ENCODE results near the gene NCAPG2. TPM values are rescaled to one million over a fixed set of nuclear protein-coding genes. Genes with fewer than 3 reads are reported as not detected.
A peak's percentile ranks its signal among the peaks of the same experiment; 100 is the strongest.

Gene NCAPG2
- total RNA-seq, 1 experiment from 2014 or later, result 28.8 TPM

DNA sequence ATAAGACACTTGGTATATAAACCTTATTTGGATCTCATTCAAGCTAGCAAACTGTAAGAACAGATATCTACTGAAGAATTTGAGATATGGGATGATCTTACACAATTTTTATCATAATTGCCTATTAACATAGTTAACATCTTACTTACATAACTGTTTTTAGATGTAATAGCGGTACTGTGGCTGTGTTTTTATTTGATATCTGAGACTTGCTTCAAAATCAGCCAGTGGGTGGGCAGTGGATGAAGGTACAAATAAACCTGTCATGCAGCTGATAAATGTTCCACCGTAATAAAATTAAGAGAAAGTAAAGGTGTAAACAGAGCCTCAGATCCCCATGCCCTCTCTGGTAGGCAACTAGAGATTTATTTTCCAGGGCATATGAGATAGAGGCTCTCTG, 88.6 kb downstream of the NCAPG2 start:
- DNase-seq (ENCODE audit: low read depth), result no peak
- in situ Hi-C loops (cut with HindIII; ENCODE audit: low pct_unique_long_range_greater_than_20kb, low sequenced_read_pairs), result no loop called here

DNA sequence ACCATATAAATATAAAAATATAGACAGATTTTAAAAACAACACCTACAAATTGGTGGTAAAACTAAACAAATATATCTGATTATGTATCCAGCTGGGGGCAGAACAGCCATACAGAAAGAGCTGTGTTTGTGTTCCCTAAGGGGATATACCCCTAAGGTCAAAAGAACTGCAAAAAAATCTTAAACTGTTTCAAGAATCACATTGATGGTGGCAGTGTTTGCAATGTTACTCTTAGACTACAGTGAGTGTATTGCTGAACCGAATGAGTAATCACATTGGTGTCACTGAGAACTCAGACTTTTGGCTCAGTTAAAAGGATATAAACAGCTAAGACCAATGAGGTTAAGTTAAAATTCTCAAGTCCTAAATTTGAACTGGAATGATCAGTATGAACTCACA, 89.9 kb downstream of the NCAPG2 start:
- no peak for DNase-seq (ENCODE audit: low read depth)
- in situ Hi-C loops (cut with HindIII; ENCODE audit: low pct_unique_long_range_greater_than_20kb, low sequenced_read_pairs), result no loop called here

DNA sequence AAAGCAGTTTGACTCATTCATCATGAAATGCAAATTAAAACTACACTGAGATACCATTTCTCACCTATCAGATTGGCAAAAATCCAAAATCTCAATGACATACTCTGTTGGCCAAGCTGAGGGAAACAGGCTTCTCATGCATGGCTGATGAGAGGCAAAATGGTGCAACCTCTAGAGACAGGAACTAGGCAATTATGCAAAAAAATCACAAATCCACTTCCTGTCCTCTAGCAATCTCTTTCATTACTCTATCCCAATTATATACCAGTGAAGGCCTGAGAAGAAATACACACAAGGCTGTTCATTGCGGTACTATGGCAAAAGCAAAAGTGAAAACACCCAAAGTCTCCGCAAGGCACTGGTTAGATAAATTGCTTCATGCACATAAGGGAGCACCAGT, 91.1 kb downstream of the NCAPG2 start:
- DNase-seq (ENCODE audit: low read depth), result peak; percentile 53
- in situ Hi-C loops (cut with HindIII; ENCODE audit: low pct_unique_long_range_greater_than_20kb, low sequenced_read_pairs), result no loop called here

DNA sequence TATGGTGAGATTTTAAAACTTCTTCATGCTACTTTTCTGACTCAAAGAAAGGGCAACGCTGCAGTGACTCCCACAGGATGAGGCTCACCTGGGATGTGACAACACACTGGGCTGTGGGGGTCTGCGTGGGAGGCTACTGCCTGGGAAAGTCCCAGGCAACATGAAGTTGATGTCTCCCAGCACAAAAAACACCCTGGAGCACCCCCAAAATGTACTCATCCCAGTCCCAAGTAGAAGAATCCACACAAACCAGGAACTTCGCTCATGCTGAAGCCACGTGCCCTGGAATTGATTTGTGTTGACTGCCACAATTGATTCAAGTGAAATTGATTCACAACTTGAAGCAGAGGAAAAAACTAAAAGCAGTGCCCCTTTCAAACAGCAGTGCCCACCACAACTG, 92.1 kb downstream of the NCAPG2 start:
- no peak for DNase-seq (ENCODE audit: low read depth)
- in situ Hi-C loops (cut with HindIII; ENCODE audit: low pct_unique_long_range_greater_than_20kb, low sequenced_read_pairs), result no loop called here

GRCh38 chr7:158611541-158611940, 93.1 kb downstream of the NCAPG2 start:
- DNase-seq (ENCODE audit: low read depth), result no peak
- in situ Hi-C loops (cut with HindIII; ENCODE audit: low pct_unique_long_range_greater_than_20kb, low sequenced_read_pairs), result no loop called here

DNA sequence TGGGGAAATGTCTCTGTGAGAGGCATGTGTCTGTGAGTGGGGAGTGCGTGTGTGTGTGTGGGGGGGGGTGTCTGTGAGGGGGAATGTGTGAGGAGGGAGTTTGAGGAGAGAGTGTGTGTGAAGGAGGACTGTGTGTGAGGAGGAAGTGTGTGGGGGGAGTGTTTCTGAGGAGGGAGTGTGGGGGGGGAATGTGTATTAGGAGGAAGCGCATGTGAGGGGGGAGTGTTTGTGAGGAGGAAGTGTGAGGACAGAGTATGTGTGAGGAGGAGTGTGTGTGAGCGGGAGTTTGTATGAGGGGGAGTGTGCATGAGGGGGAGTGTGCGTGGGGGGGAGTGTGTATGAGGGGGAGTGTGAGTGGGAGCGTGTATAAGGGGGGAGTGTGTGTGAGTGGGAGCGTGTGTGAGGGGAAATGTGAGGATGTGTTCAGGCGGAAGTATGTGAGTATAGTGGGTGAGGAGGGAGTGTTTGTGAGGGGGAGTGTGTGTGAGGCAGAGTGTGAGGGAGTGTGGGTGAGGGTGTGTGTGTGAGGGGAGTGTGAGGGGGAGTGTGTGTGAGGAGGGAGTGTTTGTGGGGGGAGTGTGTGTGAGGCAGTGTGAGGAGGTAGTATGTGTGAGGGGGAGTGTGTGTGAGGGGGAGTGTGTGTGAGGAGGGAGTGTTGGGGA, 95.2 kb downstream of the NCAPG2 start:
- no peak for DNase-seq (ENCODE audit: low read depth)
- in situ Hi-C loops (cut with HindIII; ENCODE audit: low pct_unique_long_range_greater_than_20kb, low sequenced_read_pairs), result no loop called here

GRCh38 chr7:158607563-158607962, 97.0 kb downstream of the NCAPG2 start:
- DNase-seq (ENCODE audit: low read depth), result no peak
- in situ Hi-C loops (cut with HindIII; ENCODE audit: low pct_unique_long_range_greater_than_20kb, low sequenced_read_pairs), result no loop called here

- no peak for DNase-seq (ENCODE audit: low read depth)
Measured at GRCh38 chr7:158606671-158607424, 97.8 kb downstream of the NCAPG2 start.

DNA sequence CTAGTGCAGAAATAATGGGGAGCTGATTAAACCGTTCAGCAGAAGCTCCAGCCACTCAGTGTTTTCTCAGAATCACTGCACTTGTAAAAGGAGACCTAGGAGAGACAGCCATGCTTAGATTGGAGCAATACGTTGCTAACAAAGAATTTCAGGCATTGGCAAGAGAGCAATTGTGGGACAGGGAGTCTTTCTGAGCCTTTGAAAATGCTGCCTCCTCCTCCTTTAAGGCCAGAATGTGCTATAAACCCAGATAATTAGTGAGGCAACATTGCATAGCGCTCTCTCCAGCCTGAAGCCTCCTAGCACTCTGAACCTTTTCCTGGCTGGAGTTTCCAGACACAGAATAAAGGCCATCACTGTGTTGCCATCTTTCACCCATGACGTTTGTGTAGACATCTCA, 98.5 kb downstream of the NCAPG2 start:
- no peak for DNase-seq (ENCODE audit: low read depth)
- in situ Hi-C loops (cut with HindIII; ENCODE audit: low pct_unique_long_range_greater_than_20kb, low sequenced_read_pairs), result no loop called here

More at GRCh38 chr7:158606671-158607424, 97.8 kb downstream of the NCAPG2 start:
- in situ Hi-C loops (cut with HindIII; ENCODE audit: low pct_unique_long_range_greater_than_20kb, low sequenced_read_pairs), result no loop called here

- in situ Hi-C loops (cut with HindIII; ENCODE audit: low pct_unique_long_range_greater_than_20kb, low sequenced_read_pairs), result no loop called here
- no peak for DNase-seq (ENCODE audit: low read depth)
Measured at GRCh38 chr7:158603773-158604755, 100.5 kb downstream of the NCAPG2 start.

GRCh38 chr7:158602905-158603772, 101.5 kb downstream of the NCAPG2 start:
- DNase-seq (ENCODE audit: low read depth), result peak; percentile 40
- in situ Hi-C loops (cut with HindIII; ENCODE audit: low pct_unique_long_range_greater_than_20kb, low sequenced_read_pairs), result no loop called here

DNA sequence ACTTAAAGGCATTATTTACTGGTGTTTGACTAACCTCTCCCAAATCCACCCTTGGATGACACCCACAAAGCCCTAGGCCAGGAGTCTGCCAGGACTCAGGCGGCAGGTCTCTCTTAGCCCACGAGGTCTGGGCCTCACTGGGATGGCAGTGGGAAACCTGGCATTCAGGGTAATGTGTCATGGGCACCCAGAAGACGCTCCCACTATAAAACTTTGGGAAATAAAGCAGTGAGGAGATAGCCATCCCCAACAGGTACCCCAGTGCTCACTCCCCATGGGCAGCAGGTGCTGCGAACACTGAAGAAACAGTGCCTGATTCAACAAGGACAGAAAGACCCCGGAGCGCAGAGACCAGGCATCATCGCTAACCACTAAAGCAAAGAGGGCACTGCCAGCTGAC, 102.6 kb downstream of the NCAPG2 start:
- DNase-seq (ENCODE audit: low read depth), result no peak
- in situ Hi-C loops (cut with HindIII; ENCODE audit: low pct_unique_long_range_greater_than_20kb, low sequenced_read_pairs), result no loop called here

DNA sequence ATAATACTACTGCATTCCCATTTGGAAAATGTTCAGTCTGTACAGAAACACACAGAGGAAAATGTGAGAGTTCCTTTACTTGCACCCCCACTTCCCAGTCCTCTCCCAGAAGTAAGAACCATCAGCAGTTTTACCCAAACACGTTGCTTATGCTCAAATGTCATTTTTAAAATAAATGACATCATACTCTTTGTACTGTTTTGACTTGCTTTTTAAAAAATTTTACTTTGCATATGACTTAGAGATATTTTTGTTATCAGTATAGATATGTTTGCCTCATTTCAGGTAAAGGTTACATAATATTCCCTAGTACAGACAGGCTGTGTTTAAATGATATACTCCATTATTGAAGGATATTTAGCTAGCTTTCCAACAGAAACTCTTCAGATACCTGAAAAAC, 103.5 kb downstream of the NCAPG2 start:
- in situ Hi-C loops (cut with HindIII; ENCODE audit: low pct_unique_long_range_greater_than_20kb, low sequenced_read_pairs), result no loop called here
- DNase-seq (ENCODE audit: low read depth), result no peak

DNA sequence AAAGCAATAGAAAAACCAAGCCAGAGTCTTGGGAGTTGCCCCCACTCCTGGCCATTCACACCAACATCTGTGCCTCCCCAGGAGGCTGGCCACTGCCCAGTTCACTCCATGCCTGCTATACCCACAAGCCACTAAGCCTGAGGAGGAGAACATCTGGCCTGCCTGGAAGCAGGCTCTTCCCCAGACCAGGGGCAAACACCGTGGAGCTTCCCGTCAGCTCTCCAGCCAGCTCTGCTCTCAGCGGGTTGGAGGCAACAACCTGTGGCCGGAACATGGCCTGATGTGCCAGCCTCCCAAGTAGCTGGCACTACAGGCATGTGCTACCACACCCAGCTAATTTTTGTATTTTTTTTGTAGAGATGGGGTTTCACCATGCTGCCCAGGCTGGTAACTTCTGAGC, 107.9 kb downstream of the NCAPG2 start:
- no peak for DNase-seq (ENCODE audit: low read depth)
- in situ Hi-C loops (cut with HindIII; ENCODE audit: low pct_unique_long_range_greater_than_20kb, low sequenced_read_pairs), result no loop called here

GRCh38 chr7:158596309-158596708, 108.3 kb downstream of the NCAPG2 start:
- in situ Hi-C loops (cut with HindIII; ENCODE audit: low pct_unique_long_range_greater_than_20kb, low sequenced_read_pairs), result no loop called here
- no peak for DNase-seq (ENCODE audit: low read depth)

GRCh38 chr7:158595068-158595467, 109.5 kb downstream of the NCAPG2 start:
- peak; percentile 31 for DNase-seq (ENCODE audit: low read depth)
- in situ Hi-C loops (cut with HindIII; ENCODE audit: low pct_unique_long_range_greater_than_20kb, low sequenced_read_pairs), result no loop called here

GRCh38 chr7:158592541-158592940, 112.1 kb downstream of the NCAPG2 start:
- in situ Hi-C loops (cut with HindIII; ENCODE audit: low pct_unique_long_range_greater_than_20kb, low sequenced_read_pairs), result no loop called here
- DNase-seq (ENCODE audit: low read depth), result no peak

GRCh38 chr7:158591944-158592343, 112.7 kb downstream of the NCAPG2 start:
- DNase-seq (ENCODE audit: low read depth), result no peak
- in situ Hi-C loops (cut with HindIII; ENCODE audit: low pct_unique_long_range_greater_than_20kb, low sequenced_read_pairs), result no loop called here
